H1 (cell line): ENCODE measurements around the gene ATF7. TPM values are rescaled to one million over a fixed set of nuclear protein-coding genes. Genes with fewer than 3 reads are reported as not detected.

Experiments
- CTCF ChIA-PET: fragments of 300-600 bp; sonication (Branson Sonifier 250); formaldehyde crosslinking; loops from one replicate; lab custom pipeline; 2021; ENCODE audit not compliant: partially characterized antibody; lab: Charles Lee
- POLR2A ChIA-PET: fragments of 300-600 bp; sonication (Branson Sonifier 250); formaldehyde crosslinking; loops from one replicate; lab custom pipeline; 2021; ENCODE audit warnings: inconsistent platforms; ENCODE audit not compliant: partially characterized antibody; lab: Charles Lee
- DNase-seq, 2 experiments: peaks; one replicate each; pipeline versions ENCODE4 v3.0.0 to v3.0.0-alpha.2; 2010 to 2022; ENCODE audit warnings: low spot score in 2 of 2, low read depth in 1 of 2, mixed read lengths in 1 of 2
- FAIRE-seq: peaks from 2 replicates; lab custom pipeline; 2011; peaks lifted over from hg19 to GRCh38; lab: Jason Lieb, UNC
- H2AFZ ChIP-seq: 2 replicates; pipeline ENCODE4 v1.8.1; 2012; ENCODE audit warnings: low read length, inconsistent platforms
- H2AK5ac ChIP-seq: 2 replicates; pipeline ENCODE4 v1.6.1; 2013; ENCODE audit warnings: low read depth, low read length
- H2BK120ac ChIP-seq: replicated peaks from 2 replicates; pipeline ENCODE3; 2013; ENCODE audit warnings: low read depth, low read length, inconsistent platforms
- H2BK12ac ChIP-seq: 2 replicates; pipeline ENCODE4 v1.6.1; 2013; ENCODE audit warnings: low read depth, low read length
- H2BK15ac ChIP-seq: 2 replicates; pipeline ENCODE4 v1.6.1; 2013; ENCODE audit warnings: low read length
- H2BK20ac ChIP-seq: 2 replicates; pipeline ENCODE4 v1.6.1; 2013; ENCODE audit warnings: low read length
- H2BK5ac ChIP-seq: 2 replicates; pipeline ENCODE4 v1.6.1; 2013; ENCODE audit warnings: low read depth, low read length
- H3K14ac ChIP-seq: 2 replicates; pipeline ENCODE4 v1.6.1; 2013; ENCODE audit warnings: inconsistent platforms; ENCODE audit not compliant: insufficient read length
- H3K18ac ChIP-seq: 2 replicates; pipeline ENCODE4 v1.6.1; 2013; ENCODE audit warnings: low read length; ENCODE audit errors: extremely low read depth
- H3K23ac ChIP-seq: 2 replicates; pipeline ENCODE4 v1.6.1; 2013; ENCODE audit warnings: inconsistent platforms; ENCODE audit not compliant: insufficient read length
- H3K23me2 ChIP-seq: 2 replicates; pipeline ENCODE4 v1.6.1; 2013; ENCODE audit warnings: low read depth, low read length
- H3K27ac ChIP-seq: 2 replicates; pipeline ENCODE4 v1.6.1; 2011; ENCODE audit warnings: low read depth, low read length, inconsistent platforms
- H3K27me3 ChIP-seq, 4 experiments: replicated peaks in 1 of 4; 1 replicate in 1 of 4; 2 replicates in 3 of 4; pipeline versions ENCODE4 v1.6.1 to v1.8.1; 2011 to 2013; ENCODE audit warnings: low read length in 3 of 4, mild to moderate bottlenecking in 3 of 4, inconsistent platforms in 2 of 4, mixed read lengths in 2 of 4, moderate library complexity in 1 of 4; ENCODE audit not compliant: control insufficient read depth in 3 of 4, insufficient read depth in 3 of 4; ENCODE audit errors: extremely low read depth in 1 of 4
- H3K36me3 ChIP-seq, 4 experiments: 2 replicates each; pipeline versions ENCODE4 v1.6.1 to v1.8.1; 2011 to 2013; ENCODE audit warnings: mild to moderate bottlenecking in 4 of 4, low read length in 3 of 4, moderate library complexity in 2 of 4, control low read depth in 1 of 4, inconsistent platforms in 1 of 4; ENCODE audit not compliant: insufficient read depth in 4 of 4, control insufficient read depth in 2 of 4
- H3K4ac ChIP-seq: replicated peaks from 2 replicates; pipeline ENCODE3; 2013; ENCODE audit warnings: low read length, low read depth, mixed read lengths, inconsistent platforms; ENCODE audit not compliant: insufficient read length
- H3K4me1 ChIP-seq, 4 experiments: replicated peaks in 1 of 4; 1 replicate in 1 of 4; 2 replicates in 3 of 4; pipeline versions ENCODE4 v1.6.1 to v1.8.1; 2011 to 2013; ENCODE audit warnings: low read length in 3 of 4, inconsistent platforms in 2 of 4, mixed read lengths in 1 of 4; ENCODE audit not compliant: insufficient read depth in 4 of 4, control insufficient read depth in 3 of 4
- H3K4me2 ChIP-seq, 2 experiments: 2 replicates each; pipeline versions ENCODE4 v1.6.1 to v1.8.1; 2011 to 2013; ENCODE audit warnings: low read depth in 2 of 2, low read length in 2 of 2, control low read depth in 1 of 2, inconsistent platforms in 1 of 2, mild to moderate bottlenecking in 1 of 2; ENCODE audit not compliant: insufficient read depth in 1 of 2
- H3K4me3 ChIP-seq, 4 experiments: fragments of 200-600, 300-600 bp in 1 of 4; sonication (generic), shearing (Covaris generic), sonication (Bioruptor Twin) in 1 of 4; 2 replicates each; pipeline versions ENCODE4 v1.5.1 to v1.8.1; 2011 to 2016; ENCODE audit warnings: low read length in 4 of 4, low read depth in 3 of 4, control low read depth in 2 of 4, inconsistent platforms in 2 of 4, mild to moderate bottlenecking in 2 of 4, mixed read lengths in 1 of 4, moderate library complexity in 1 of 4; ENCODE audit not compliant: insufficient read depth in 2 of 4; ENCODE audit errors: extremely low read depth in 1 of 4
- H3K56ac ChIP-seq: replicated peaks from 2 replicates; pipeline ENCODE3; 2013; ENCODE audit warnings: low read depth, mild to moderate bottlenecking, mixed read lengths, low read length, inconsistent platforms; ENCODE audit not compliant: insufficient read length
- H3K79me1 ChIP-seq: 2 replicates; pipeline ENCODE4 v1.6.1; 2013; ENCODE audit warnings: low read depth, low read length, control low read depth
- H3K79me2 ChIP-seq, 2 experiments: 2 replicates each; pipeline versions ENCODE4 v1.6.1 to v1.8.1; 2012 to 2013; ENCODE audit warnings: low read length in 2 of 2, mild to moderate bottlenecking in 2 of 2, inconsistent platforms in 1 of 2; ENCODE audit not compliant: insufficient read depth in 2 of 2, control insufficient read depth in 1 of 2
- H3K9ac ChIP-seq, 4 experiments: replicated peaks in 1 of 4; 1 replicate in 1 of 4; 2 replicates in 3 of 4; pipeline versions ENCODE4 v1.6.1 to v1.8.1; 2011 to 2013; ENCODE audit warnings: low read depth in 3 of 4, low read length in 3 of 4, control low read depth in 2 of 4, mild to moderate bottlenecking in 2 of 4, moderate library complexity in 2 of 4, inconsistent platforms in 1 of 4; ENCODE audit errors: extremely low read depth in 1 of 4
- H3K9me3 ChIP-seq, 2 experiments: 2 replicates each; pipeline versions ENCODE4 v1.6.1 to v1.8.1; 2012 to 2013; ENCODE audit warnings: mild to moderate bottlenecking in 2 of 2, moderate library complexity in 2 of 2, control low read depth in 1 of 2, inconsistent platforms in 1 of 2, low read depth in 1 of 2, low read length in 1 of 2, mixed read lengths in 1 of 2; ENCODE audit not compliant: insufficient read depth in 2 of 2
- H4K20me1 ChIP-seq, 2 experiments: replicated peaks in 1 of 2; 2 replicates each; pipeline versions ENCODE3 to v1.8.1; 2011 to 2013; ENCODE audit warnings: inconsistent platforms in 2 of 2, low read length in 2 of 2, mild to moderate bottlenecking in 1 of 2; ENCODE audit not compliant: insufficient read depth in 2 of 2, control insufficient read depth in 1 of 2
- H4K5ac ChIP-seq: 2 replicates; pipeline ENCODE4 v1.6.1; 2013; ENCODE audit warnings: low read length, low read depth, mixed read lengths, inconsistent platforms; ENCODE audit not compliant: insufficient read length
- H4K8ac ChIP-seq: 2 replicates; pipeline ENCODE4 v1.8.0; 2013; ENCODE audit warnings: mild to moderate bottlenecking, moderate library complexity, low read length, inconsistent platforms; ENCODE audit not compliant: insufficient read depth; ENCODE audit errors: extremely low read depth
- H4K91ac ChIP-seq: replicated peaks from 2 replicates; pipeline ENCODE3; 2013; ENCODE audit warnings: low read length, mixed read lengths, inconsistent platforms; ENCODE audit not compliant: insufficient read length
- ASH2L ChIP-seq: fragments of 200-600, 300-600 bp; sonication (generic); IDR thresholded peaks from one replicate; pipeline ENCODE4 v1.7.1; 2017; ENCODE audit warnings: low read length
- POU5F1 ChIP-seq: IDR thresholded peaks from 2 replicates; pipeline ENCODE4 v1.6.1; 2011; ENCODE audit warnings: low read depth, mild to moderate bottlenecking, low read length, moderate library complexity
- RXRA ChIP-seq: IDR thresholded peaks from 2 replicates; pipeline ENCODE4 v1.6.1; 2011; ENCODE audit warnings: low read depth, mild to moderate bottlenecking, low read length, moderate library complexity; ENCODE audit not compliant: insufficient read depth
- TEAD4 ChIP-seq: IDR thresholded peaks from 2 replicates; pipeline ENCODE4 v1.6.1; 2012; ENCODE audit warnings: low read depth, low read length, inconsistent platforms, mixed read lengths
- WGBS, 2 experiments: shearing (Covaris generic) in 1 of 2; methylation state at CpG; one replicate each; pipeline versions ENCODE4 v1.1.6 to v1.1.7; 2013 to 2015; ENCODE audit warnings: low lambda C conversion rate in 2 of 2, mixed read lengths in 2 of 2, inconsistent platforms in 1 of 2, low coverage in 1 of 2, missing lambda C conversion rate in 1 of 2; ENCODE audit not compliant: insufficient replicate concordance in 2 of 2, insufficient coverage in 1 of 2, insufficient read length in 1 of 2; ENCODE audit errors: extremely low coverage in 1 of 2, missing lambda C conversion rate in 1 of 2; 5-methylcytosine and 5-hydroxymethylcytosine counted together
- polyA plus RNA-seq, 7 experiments: library from polyadenylated mRNA; depleted of rRNA in 3 of 7; stranded (reverse) in 5 of 7; unstranded in 2 of 7; fragments of >200 nt in 5 of 7; fragments of 200-250 nt in 2 of 7; gene quantifications; 1 replicate in 5 of 7; 2 replicates in 1 of 7; 4 replicates in 1 of 7; pipeline versions ENCODE4 v1.2.1 to v1.2.3, GENCODE V29; 2011 to 2013; ENCODE audit warnings: missing spikeins in 2 of 7, mixed read lengths in 2 of 7
- total RNA-seq: library from RNA; stranded (reverse); fragmentation: NEBNext Ultra II Directional; extraction: Animal tissue kit (Norgen Biotek cat#: 25700); gene quantifications from 2 replicates; pipeline ENCODE4 v1.2.1, GENCODE V29; 2021

The ATF7 gene
- total and polyA plus RNA-seq, 2 of the 8 experiments (the other 6 are each of a cell fraction or from before 2014, with no cell fraction given), result 10.1 to 16.6 TPM

DNA sequence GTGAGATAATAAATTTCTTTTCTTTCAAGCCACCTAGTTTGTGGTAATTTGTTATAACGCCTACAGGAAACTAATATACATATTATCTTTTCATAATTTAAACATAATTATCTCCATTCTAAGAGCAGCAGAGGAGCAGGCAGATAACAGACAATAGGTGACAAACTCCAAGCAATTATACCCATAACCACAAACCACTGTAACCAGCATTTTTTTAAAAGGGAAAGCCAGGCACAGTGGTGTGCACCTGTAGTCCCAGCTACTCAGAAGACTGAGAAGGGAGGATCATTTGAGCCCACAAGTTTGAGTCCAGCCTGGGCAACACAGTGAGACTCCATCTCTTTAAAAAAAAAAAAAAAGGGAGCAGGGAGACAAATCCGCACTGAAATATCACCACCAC, 54.9 kb downstream of the ATF7 start:
- POLR2A ChIA-PET, result interaction anchor here (1.0 to 1.6 kb wide), 3 partner anchors 55 to 104 kb away, joined by 3 to 4 read pairs (median 3); partner anchors contain the start of gene ATF7
- no peak for FAIRE-seq

More for the DNA sequence above, 54.9 kb downstream of the ATF7 start:
- H4K5ac ChIP-seq, result no peak overlapping the region
- H3K23ac ChIP-seq, result no peak overlapping the region
- no peak for DNase-seq
- H2BK20ac ChIP-seq, result no peak overlapping the region
- no peak overlapping the region for H2BK120ac ChIP-seq
- no peak overlapping the region for H3K4me3 ChIP-seq
- H3K4ac ChIP-seq, result no peak overlapping the region
- no peaks in the 10 kb centered on the region for H4K20me1 ChIP-seq
- no peak overlapping the region for H3K4me2 ChIP-seq
- CTCF ChIA-PET, result interaction anchor here (1.2 kb wide), 2 partner anchors 17 to 28 kb away, joined by 3 read pairs; no protein-coding TSS in a partner anchor
- WGBS, 2 experiments, result 100% methylated on average over 2 of the region's 2 CpGs; no CpG with 5 or more reads in 1 of the 2 experiments
- H2BK15ac ChIP-seq, result no peak overlapping the region
- H3K23me2 ChIP-seq, result no peaks in the 10 kb centered on the region
- peaks cover 0 to 10% (median 1%) of the 10 kb centered on the region in 4 experiments; a peak in 5 of 7 replicates for H3K4me1 ChIP-seq
- H3K56ac ChIP-seq, result no peak overlapping the region
- H2BK5ac ChIP-seq, result no peak overlapping the region
- no peak overlapping the region for H3K27ac ChIP-seq
- H2AFZ ChIP-seq, result no peak overlapping the region
- TF ChIP-seq POU5F1, result no peak
- no peak for TF ChIP-seq TEAD4
- no peak for TF ChIP-seq ASH2L
- TF ChIP-seq RXRA, result no peak
- TF ChIP-seq, all 59 proteins: peak for 0
- Histone ChIP-seq H3K9ac (no peak overlapping the region), H2AK5ac (no peak overlapping the region), H3K18ac (no peak overlapping the region), H3K36me3 (no peaks in the 10 kb centered on the region), H3K79me2 (no peaks in the 10 kb centered on the region), H3K9me3 (no peaks in the 10 kb centered on the region), H3K14ac (no peak overlapping the region), H3K27me3 (no peaks in the 10 kb centered on the region), H4K91ac (no peak overlapping the region), H3K79me1 (no peaks in the 10 kb centered on the region), H2BK12ac (no peak overlapping the region), H4K8ac (no peak overlapping the region)
